Activated T-cell treated with anti-CD3 and anti-CD28 coated beads for 48 hours (primary cell): ENCODE data around the gene ATP11A.

Source experiments
- DNase-seq: peaks from one replicate; pipeline ENCODE4 v3.0.0-alpha.2; 2020; ENCODE audit warnings: low read depth

The ATP11A gene

DNA sequence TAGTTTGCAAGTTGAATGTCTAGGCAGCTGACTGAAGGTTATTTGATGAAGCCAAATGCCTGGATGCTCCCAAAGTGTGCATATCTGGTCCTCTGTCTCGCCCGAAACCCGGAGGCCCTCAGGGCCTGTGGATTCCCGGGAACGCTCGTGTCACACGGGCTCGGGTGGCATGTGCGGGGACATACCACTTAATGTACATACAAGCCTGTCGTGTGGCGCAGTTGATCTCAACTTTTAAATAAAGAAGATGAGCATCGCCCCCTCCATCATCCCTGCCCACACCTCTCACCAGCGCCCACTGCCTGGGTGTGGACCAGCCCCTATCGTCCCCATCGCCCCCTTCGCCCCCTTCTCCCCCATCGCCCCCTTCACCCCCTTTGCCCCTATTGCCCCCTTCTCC, 33.9 kb downstream of the ATP11A start:
- DNase-seq = no peak

DNA sequence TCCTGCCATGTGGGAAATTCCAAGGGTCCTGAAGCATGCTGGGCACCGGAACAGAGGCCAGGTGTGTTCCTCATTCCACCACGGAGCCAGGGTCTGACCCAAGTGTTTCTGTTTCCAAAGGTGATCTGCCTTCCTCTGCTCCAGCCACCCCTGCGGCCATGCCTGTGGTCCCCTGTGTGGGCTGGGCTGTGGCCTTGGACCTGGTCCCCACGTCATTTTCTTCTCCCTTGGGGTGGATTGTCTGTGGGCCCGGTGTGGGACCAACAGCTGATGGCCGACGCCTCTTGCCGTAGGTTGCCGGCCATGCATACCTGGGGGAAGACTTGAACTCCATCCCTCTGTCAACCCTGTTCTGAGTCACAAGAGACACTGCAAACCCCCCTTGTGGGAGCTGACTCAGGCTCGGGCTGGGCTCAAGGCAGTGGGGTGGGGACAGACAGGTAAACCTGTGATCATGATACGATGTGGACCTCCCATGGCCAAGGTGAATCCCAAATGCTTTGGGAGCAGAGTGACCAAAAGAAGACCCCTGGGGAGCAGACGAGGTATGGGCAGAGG, 35.0 kb downstream of the ATP11A start:
- DNase-seq = no peak

DNA sequence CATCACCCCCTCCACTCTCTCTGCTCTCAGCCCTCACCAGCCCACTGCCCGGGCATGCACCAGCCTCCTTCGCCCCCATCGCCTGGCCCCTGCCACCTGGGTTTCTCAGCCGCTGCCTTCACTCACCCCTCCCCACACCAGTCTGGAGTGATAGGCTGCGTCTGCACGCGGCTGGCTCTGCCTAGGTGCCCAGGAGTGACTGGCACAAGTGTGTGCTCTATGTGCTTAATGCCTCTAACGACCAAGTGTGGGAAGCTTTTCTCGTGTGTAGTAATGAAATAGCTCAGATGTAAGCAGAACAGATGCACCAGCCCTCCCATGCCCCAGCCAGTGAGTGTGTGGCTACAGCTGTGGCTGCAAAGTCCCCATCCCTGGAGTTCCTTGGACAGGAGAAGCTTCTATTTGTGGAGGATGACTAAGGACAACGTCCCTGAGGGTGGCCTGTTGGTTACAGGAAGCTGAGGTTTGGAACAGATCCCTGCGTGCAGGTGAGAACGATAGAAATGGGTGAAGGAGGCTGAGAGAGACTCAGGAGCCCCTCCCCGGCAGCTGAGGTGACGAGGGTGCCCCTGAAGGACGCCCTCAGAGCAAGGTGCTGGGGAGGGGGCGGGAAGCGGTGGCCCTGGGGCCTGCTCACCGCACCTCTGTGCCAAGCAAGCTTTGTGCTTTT, 35.6 kb downstream of the ATP11A start:
- DNase-seq = no peak

DNA sequence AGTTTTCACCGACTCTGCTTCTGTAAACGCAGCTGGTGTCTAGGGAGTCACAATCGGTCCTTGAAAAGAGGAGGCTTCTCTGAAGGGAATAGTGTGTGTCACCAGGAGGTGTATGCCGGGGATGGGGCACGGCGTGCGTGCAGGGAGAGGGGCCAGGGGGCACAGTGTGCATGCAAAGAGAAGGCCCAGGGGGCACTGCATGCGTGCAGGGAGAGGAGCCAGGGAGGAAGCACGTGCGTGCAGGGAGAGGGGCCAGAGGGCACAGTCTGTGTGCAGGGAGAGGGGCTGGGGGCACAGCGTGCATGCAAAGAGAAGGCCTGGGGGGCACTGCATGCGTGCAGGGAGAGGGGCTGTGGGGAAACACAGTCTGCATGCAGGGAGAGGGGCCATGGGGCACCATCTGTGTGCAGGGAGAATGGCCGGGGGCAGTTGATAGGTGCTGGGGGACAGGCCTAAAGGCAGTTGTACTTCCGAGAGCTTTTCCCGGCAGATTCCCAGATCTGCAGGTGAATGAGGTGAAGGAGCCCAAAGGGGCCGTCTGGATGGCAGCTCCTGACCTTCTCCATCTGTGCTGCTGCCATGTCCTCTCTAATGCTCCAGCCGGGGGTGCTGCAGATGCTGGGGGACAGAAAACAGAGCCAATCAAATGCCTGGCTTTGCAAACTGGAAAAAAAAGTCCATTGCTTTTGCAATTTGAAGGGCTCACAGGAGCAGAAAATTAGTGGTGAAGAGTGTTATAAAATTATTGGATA, 36.4 kb downstream of the ATP11A start:
- DNase-seq = no peak

DNA sequence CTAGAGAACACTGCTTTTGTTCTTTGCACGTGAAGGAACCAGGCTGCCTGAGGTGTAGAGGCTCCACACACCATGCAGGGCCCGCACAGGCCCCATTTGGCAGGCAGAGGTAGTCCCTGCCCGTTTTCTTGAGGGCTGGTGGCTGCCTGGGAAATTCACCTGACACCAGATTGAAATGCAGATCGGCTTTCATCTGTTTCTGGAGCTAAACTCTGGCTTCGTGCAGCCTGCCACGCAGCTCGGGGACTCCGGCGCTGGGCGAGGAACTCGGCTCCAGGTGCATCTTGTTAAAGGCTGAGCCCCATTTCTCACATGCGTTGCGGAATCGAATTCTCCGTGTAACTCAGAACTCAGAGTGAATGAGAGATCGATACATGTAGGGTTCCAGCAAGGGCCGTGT, 37.7 kb downstream of the ATP11A start:
- DNase-seq = no peak

DNA sequence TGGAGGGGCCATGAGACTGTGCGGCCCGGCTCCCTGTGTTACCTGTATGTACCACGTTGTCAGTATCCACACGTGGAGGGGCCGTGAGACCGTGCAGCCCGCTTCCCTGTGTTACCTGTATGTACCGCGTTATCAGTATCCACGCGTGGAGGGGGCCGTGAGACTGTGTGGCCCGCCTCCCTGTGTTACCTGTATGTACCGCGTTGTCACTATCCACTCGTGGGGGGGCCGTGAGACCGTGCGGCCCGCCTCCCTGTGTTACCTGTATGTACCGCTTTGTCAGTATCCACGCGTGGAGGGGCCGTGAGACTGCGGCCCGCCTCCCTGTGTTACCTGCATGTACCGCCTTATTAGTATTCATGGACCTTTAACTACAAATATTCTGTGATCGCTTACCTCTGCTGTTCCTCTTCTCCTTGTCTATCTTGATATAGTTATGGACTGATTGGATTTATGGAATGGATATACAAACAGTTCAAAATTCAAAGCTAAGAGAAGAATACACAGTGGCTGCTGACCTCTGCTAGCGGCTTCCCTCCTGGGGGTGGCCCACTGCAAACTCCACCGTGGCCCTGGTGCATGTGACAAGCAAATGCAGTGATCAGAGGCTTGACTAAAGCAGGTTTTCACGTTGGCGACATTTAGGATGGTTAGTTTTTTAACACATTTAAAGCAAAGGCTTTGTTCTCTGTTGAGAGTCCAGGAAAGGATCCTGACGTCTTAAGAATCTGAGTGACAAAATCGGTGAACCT, 38.7 kb downstream of the ATP11A start:
- DNase-seq = no peak

DNA sequence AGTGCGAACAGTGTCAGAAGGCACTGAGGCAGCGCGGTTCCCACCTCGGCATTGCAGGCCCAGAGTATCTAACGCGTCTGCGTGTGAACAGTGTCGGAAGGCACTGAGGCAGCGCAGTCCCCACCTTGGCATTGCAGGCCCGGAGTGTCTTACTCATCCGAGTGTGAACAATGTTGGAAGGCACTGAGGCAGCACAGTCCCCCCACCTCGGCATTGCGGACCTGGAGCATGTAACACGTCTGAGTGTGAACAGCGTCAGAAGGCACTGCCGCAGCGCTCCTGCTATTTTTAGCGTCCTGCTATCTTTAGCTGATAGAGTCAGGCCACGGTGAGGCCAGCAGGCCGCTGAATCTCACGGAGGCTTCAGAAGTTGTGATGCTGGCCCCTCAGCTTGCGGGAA, 39.6 kb downstream of the ATP11A start:
- DNase-seq = no peak

DNA sequence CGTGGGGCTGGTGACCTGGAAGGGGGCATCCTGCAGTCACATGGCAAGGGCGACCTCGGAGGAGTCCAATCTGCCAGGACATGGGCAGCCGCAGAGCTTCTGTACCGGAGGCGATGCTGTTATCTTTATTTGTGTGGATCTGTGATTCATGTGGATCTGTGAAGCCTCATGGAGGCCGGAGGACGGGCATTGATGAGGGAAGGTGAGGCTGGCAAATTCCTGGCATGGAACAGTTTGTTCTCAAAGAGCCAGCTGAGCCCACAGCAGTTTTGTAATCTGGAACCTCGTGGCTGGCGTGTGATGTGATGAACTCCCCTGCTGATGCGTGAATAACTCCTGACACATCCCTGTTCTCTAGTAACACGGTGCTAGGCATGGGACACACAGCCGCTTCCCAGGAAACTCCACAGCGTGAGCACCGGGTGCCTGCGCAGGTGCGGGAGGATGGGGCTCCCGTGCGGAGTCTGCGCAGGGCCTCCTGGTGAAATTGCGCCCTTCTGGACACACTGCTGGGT, 40.4 kb downstream of the ATP11A start:
- DNase-seq = no peak

DNA sequence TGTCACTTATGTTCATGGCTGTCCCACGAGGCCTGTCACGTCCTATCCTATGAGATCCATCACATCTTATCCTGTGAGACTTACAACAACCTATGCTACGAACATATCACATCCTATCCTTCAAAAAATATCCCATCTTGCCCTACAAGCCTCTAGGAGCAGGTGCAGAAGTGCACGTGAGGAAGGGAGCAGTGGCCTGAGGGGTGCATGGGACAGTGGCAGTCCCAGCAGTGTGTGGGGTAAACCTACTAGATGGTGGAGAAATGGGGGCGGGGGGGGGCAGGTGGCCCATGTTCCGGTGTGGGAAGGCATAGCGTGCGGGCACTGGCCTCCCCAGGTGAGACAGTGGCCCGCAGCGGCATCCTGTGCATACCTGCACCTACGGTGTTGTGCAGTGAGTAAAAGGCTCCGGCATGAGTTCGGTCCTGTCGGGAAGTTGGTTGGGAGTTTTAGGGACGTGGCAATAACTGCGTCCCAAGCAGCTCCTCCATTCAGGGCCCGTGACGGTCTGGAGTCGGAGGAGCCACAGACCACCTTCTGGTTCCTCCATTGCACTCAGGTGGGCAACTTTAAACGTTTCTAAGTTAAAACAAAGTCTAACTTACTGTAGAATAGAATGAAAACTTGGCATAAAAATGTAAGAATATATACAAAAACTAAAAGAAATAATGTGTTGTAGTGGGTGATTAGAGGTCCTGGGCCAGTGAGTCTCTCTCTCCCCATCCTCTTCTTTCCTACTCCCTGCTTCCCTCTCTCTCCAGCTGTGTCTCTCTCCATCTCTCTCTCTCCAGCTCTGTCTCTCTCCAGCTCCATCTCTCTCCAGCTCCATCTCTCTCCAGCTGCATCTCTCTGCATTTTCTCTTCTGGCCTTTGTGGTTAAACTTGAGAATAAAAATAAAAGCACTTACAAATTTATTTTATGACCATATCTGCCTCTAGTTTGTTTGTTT, 42.1 kb downstream of the ATP11A start:
- no peak for DNase-seq

DNA sequence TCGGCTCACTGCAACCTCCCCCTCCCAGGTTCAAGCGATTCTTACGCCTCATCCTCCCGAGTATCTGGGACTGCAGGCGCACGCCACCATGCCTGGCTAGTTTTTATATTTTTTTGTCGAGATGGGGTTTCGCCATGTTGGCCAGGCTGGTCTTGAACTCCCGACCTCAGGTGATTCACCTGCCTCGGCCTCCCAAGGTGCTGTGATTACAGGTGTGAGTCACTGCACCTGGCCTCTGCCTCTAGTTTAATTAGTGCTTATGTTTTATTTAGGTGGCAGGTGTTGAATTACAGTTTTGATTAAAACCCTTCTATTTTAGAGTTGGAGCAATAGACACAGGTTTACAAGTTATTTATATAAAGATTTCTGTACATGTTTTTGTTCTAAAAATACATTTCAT, 42.8 kb downstream of the ATP11A start:
- no peak for DNase-seq

DNA sequence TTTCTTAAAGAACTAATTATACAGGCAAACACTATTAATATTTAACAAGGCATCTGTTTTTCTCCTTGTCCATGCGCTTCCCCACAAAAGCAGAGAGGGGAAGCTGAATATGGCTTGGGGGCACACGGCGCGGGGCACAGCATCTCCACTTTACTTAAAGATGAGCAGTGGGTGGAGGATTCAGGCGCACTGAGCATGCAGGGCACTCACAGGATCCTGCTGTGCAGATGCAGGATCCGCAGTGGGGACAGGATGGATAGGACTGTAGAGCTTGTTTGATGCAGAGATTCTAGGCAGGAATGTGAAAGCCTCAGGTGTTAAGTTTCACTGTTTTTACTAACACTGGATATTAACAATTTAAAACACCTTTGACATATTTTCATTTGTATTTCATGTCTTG, 43.3 kb downstream of the ATP11A start:
- no peak for DNase-seq

DNA sequence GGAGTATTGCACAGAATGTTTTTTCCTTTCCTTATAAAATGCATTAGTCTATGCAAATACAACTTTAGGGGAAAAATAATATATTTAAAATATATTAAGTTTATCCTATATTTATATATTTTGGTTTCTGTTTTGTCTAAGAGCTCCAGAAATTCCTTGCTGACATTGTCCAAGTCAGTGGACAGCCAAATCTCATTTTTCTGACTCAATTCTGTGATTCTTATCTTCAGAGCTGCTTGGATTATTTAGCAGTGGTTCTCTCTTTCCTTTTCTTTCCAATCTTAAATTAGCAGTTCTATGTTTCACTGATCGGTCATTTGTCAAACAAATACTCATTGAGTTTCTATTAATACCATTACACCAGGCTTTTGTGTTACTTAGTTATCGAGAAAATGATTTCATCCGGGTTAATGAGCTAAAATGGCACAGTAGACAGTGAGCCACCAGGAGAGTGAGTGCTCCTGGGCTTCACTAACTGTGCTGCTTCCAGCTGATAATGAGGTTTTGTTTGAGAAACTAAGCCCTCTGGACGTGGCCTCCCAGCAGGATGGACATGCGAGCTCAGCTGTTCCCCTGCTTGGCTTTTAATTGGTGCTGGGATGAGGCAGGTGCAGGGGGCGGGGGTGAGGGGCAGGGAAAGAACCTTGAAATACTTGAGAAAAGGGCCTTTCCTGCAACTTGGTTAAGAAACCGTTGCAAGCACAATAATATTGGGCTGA, 44.0 kb downstream of the ATP11A start:
- DNase-seq = no peak

DNA sequence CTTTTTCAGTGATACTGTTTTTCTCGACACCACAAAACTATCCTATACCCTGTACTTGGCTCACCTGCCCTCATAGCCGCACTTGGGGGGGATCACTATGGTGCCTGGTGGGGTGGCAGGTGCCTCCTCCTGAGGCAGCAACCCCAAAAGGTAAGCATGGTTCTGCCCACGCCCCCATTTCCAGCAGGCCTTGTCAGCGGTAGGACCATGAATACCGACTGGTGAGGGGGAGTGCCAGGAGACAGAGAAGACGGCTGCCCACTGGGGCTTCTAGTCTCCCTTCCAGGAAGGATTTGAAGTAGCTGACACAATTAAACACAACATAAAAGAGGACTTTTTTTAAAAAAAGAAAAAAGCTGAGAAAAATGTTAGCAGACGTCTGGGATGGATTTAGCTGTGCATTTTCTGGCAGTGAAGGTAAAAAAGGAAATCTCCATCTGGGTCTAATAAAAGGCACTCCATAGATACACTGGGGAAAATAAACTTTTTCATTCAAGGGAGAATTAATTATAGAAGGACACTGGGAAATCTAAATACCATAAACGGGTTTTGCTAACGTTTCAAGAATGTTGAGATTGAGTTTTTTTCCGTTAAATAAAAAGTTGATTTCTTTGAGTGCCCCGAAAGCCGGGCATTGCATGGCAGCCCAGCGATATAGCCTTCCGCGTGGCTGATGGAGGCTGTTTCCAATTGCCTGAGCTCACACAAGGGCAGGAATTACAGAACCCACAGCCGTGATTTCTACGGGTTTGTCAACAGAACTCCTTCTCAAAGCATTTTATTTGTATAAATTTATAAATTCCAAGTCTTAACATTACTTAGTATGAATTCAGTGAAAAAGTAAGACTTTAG, 45.1 kb downstream of the ATP11A start:
- no peak for DNase-seq

DNA sequence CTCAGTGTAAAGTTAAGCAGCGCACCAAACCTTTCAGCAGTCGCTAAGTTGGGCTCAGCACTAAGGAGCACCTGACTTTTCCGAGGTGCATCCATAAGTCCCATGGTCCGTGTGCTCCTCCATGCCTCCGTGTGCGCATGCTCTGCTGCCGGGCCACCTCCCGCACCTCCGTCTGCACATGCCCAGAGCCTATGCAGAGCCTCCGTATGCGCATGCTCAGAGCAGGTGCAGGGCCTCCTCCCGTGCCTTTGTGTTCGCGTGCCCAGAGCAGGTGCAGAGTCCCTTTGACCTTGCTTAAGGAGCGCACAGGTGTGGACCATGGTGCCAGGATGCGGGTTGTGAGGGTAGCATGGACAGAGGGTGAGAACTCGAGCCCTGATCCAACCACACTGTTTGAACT, 46.0 kb downstream of the ATP11A start:
- no peak for DNase-seq

DNA sequence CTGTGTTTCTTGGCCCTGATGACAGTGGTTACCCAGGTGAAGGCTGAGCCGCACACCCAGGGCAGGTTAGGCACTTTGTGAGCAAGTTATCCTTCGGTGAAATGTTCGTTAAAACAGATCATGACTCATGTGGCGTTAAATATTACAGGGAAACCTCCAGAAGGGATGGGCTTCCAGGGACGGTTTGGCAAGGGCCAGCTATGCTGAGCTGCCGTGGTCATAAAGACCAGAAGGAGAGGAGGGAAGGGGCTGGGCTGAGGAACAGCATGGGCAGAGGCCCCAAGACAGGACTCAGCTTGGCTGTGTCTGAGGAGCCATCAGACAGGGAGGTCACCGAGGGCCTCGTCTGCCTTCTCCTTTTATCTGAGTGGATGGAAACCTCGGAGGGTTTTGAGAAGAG, 47.5 kb downstream of the ATP11A start:
- no peak for DNase-seq

DNA sequence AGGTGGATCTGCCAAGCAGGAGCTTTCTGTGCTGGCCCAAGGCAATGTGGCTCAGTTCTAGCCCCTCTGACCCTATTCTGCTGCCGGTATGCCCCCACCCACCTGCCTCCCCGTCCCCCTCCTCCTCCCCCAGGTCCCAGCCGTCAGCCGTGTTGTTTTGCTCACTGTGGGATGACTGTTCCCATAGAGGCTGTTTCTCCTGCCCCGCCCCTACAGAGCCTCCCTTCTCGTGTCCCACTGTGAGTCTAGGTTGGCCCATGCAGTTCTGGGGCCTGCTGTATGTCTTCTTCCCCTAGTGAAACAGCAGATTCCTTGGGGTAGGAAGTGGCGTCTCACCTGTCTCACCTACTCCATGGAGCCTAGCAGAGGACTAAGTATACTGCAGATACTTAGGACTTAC, 48.8 kb downstream of the ATP11A start:
- DNase-seq = no peak

DNA sequence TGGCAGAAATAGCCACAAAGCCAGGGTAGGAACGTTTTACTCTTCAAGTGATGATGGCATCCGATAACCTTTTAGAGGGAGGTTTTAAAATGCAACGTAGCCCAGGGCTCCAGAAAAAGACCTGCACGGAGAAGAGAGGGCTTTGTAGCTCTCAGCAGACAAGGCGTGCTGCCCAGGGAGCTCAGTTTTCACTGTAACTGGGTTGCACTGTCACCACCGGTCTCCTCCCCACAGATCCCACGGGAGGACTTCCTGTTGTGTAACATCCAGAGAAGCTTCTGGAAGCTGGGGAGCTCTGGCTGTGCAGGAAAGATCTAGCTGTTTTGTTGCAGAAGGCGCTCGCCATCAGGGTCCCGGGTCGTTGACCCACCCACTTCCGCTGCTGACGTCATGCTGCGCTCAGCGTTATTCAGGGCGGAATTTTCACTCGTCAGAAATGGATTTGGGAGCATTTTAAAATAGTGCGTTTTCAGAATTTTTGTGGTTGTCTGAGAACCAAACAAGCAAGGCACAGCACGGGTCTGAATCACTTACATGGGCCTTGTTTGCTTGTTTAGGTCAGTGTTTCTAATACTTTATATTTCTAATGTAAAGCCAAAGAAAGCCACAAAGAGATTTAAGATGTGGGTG, 50.8 kb downstream of the ATP11A start:
- DNase-seq = no peak

DNA sequence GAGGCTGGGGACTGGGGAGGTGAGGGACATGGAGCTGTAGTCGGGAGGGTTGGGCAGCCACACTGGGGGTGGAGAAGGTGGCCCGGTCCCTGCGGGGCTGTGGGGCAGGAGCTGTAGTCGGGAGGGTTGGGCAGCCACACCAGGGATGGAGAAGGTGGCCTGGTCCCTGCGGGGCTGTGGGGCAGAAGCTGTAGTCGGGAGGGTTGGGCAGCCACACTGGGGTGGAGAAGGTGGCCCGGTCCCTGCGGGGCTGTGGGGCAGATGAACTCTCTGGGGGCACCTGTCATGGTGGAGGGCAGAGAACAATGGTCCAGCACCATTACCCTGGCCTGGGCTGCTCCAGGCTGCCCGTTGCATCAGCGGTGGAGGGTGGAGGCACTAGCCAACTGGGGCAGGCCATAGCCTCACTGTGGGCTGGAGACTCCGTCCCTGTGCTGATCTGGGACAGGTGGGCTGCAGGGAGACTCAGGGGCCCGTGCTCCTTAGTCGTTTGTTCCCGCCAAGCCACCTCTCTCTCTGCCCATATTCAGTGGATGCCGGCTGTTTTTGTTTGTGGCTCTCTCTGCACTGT, 51.4 kb downstream of the ATP11A start:
- no peak for DNase-seq
